Stimulated activated CD4-positive, alpha-beta T cell treated with anti-CD3 and anti-CD28 coated beads, Interleukin-2, amount 100 ng/mL, for 48 hours (primary cell): ENCODE results near the gene CCN5.
"Not testable (repeated sequence)": the region's sequence is repeated elsewhere in the genome, so short reads cannot be mapped to it uniquely, and the experiment has no call there.

ENCODE experiments used
- DNase-seq, 2 donors: peaks; one replicate each; pipeline ENCODE4 v3.0.0-alpha.2; 2020

Gene CCN5

GRCh38 chr20:44761423-44761822 is 46.3 kb downstream of the CCN5 start:
- DNase-seq, result no peak

DNA sequence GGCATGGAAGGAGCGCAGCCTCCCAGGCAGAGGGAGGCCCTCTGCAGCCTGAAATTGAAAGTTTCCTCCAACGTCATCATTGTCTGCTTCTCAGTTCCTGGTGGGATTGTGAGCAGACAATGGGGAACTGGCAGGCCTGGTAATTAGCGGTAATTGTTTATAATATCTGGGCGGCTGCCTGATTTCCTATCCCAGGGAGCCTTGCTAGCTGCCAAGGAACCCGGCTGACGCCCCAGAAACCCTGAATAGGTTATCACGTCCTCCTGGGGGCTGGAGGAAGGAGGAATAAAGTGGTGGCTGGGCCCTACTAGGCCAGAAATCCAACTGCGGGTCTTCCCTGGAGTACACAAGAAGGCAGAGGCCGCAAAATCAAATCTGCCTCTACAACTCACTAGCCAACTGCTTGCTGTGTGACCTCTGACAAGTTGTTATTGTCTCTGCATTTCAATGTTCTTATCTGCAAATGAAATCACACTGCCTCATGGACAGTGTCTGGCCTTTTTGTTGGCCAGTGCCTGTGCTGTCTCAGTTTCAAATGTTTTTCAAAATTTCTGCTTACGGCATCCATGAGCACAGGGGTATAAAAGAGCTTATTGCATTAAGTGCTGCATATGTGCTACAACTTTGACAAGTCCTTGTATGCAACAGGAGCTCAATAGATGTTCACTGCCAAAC is 47.4 kb downstream of the CCN5 start:
- DNase-seq, result no peak

DNA sequence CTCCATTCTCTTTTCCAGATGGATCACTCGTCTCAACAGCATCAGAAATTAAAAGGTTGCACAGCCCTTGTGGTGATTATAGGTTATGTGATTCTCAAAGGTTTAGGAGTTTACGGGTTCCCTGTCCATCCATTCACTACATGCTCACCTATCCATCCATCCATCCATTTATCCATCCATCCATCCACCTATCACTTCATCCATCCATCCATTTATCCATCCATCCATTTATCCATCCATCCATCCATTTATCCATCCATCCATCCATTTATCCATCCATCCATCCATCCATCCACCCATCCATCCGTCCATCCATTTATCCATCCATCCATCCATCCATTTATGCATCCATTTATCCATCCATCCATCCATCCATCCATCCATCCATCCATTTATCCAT is 48.6 kb downstream of the CCN5 start:
- DNase-seq, result not testable (repeated sequence)

GRCh38 chr20:44765091-44765490 is 49.9 kb downstream of the CCN5 start:
- DNase-seq, result no peak

DNA sequence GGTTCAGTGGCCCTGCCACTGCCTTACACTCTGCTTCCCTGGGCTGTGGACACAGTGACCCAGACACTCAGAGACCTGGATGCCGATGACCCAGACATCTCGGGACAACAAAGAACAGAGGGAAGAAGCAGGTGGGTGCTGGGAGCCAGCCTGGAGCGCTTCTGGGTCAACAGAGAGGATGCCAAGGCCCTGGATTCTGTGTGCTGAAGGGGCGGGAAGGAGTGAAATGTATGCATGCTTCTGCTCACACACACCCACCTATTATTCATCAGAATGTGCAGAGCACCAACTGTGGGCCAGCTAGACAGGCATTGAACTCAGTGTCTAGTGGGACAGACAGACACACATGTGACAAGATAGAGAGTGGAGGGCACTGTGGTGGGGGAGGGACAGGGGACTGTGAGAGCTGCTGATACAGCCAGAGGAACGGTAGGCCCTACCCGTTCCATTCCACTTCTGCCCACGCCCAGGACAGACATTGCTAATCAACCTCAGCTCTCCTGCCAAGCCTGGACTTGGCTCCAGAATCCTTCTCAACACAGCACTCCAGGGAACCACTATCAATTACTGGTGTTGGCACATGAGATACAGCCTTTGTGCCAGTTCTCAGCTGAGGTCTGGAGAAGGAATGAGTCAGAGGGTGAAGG is 50.7 kb downstream of the CCN5 start:
- DNase-seq, result no peak

GRCh38 chr20:44768256-44768655 is 53.1 kb downstream of the CCN5 start:
- no peak for DNase-seq

DNA sequence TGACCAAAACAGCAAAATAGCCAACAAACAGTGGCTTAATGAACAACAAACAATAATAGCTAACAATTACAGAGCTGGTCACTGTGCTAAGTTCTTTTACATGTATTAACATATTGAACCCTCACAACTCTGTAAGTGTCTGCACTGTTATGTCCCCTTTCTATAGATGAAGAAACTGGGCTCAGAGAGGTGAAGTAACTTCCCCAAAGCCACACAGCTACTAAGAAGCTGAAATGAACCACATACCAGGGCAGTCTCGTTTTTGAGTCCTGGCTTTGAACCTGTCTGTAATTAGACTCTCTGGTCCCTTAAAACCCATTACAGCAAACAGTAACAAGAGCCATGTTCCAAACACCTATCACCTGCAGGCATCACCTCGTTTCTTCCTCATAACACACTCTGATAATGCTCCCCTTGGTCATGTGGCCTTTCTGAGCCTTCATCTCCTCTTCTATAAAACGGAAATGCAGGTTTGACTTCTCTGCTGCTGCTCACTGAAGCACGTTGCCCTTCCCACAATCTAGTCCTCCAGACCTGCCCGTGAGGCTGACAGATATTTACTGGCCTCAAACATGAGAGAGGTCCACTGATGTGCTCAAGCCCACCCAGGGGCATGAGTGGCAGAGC is 53.8 kb downstream of the CCN5 start:
- DNase-seq, result no peak

DNA sequence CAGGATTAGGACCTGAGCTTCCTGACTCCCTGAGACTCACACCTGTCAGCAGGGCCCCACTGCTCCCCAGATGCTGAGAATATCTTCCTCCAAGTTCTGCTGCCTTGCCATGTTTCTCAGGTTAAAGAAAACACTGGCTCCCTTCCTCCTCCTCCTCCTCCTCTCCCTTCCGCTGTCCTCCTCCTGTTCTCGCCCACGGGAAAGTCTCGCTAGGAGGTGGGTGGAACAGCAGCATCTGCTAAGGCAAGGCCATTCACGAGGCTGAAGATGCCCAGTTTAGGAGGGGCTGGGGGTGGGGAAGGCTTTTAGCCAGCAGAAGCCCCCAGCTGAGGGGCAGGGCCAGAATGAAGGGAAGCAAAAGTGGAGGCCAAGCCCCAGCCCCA is 54.3 kb downstream of the CCN5 start:
- no peak for DNase-seq

DNA sequence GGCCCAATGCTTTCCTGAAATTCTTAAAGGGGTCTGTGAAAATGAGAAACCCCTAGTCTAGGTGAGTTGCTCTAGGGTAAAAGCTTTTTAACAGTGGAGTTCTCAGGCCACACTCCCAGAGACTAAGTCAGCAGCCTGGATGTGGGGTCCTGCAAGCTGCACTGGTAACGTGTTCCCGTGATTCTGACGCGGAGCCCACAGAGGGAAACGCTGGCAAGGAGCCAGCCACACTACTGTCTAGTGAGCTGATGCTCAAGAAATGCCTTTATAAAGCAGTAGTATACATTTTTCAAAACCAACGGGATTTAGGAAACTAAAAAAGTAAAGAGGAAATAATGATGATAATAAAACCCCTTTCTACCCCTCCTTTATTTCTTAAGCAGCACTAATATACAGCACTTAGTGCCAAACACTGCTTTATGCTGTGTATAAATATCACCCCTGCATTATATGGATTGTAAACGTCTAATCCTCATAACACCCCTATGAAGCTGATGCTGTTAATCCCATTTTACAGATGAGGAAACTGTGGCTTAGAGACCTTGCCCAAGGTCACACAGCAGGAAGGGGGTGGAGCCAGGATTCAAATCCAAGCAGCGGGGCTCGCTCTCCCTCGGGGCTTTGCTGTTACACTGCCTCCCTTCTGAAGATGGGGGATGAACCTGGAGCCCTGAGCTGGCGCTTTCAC is 55.5 kb downstream of the CCN5 start:
- DNase-seq, result no peak

DNA sequence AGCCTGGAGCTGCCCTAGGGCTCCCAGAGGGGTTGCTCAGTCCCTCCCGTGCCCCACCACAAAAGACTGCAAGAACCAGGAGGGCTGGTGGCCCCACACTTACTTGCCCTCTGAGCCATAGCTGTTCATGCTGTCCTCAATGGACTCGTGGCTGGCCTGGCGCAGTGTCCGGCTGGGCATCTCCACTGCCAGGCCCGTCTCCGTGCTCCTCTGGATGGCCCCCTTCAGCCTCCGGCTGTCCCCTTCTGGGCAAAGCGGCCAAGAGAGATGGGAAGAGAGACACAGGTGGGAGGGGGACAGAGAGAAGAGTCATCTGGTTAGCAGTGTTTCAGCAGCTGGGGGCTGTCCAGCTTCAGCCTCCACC is 56.0 kb downstream of the CCN5 start:
- no peak for DNase-seq

- DNase-seq, result no peak
Measured at GRCh38 chr20:44772636-44773035, 57.5 kb downstream of the CCN5 start.

DNA sequence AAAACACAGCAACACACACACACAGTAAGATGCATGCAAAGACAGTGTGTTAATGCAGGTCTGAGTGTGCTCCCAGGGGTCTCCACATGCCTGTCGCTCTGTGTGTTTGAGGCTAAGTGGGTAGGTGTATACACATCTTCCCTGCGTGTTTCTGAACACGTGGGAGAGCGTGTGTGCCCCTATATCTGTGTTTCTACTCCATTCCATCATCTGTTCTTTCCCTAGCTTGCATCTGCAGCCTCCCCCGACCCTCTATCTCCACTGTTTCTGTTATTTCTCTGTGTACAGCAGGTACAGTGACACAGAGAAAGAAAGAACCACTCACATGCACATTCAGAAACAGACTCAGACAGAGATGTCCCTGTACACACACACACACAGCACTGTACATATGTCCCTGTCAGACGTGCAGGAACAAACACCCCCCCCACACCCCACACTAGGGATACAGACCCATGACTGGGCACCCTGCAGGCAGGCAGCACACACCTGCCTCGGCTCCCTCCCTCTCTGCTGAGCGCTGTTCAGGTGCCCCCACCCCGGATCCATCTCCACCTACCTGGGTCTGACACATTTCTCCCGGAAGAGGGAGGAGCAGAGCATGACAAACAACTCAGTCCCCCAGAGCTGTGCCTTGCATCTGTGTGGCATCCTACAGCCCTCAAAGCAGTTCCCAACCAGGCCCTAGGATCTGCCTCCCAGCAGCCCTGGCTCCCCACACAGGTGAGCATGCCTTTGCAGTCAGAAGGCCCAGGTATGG is 58.1 kb downstream of the CCN5 start:
- no peak for DNase-seq

DNA sequence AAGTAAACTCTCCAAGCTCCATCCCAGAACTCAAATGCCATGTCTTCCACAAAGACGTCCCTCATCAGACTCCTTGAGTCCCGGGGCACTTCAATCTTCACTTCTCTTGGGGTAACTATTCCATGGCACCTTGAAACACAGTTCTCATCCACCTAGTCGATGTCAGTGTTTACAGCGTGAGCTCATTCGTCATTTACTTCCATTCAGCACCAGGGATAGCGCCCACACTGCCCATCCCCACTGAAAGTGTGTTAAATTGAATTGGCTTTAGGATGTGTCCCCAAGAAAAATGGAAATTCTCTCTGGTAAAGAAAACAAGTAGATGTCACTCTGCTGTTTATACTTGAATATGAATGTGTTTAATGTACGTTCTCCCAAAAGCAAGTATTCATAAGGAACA is 61.8 kb downstream of the CCN5 start:
- DNase-seq, result no peak
